Measurements from ENCODE around the gene EHHADH.

GRCh38 chr3:185207481-185207880 lies 46.4 kb downstream of the EHHADH start:
- TF ChIP-seq POLR2A (IDR thresholded peaks at IDR 0.05; ENCODE audit: low read depth, low read length) (no peak), POLR2AphosphoS5 (IDR thresholded peaks at IDR 0.05; ENCODE audit: low read depth, low read length) (no peak)

Measured in GM12891 (cell line).